Loucy (cell line): Measurements from ENCODE around the gene VPS13D.

ENCODE experiments used
- CTCF ChIP-seq: fragments of 200-600 bp; sonication (generic); conservative IDR thresholded peaks from 2 replicates; pipeline ENCODE4 v1.5.1; 2014; ENCODE audit warnings: mild to moderate bottlenecking, antibody characterized with exemption, low read length
- EZH2phosphoT487 ChIP-seq: fragments of 200-600 bp; IDR thresholded peaks from 2 replicates; pipeline ENCODE4 v1.6.1; 2018; ENCODE audit warnings: antibody characterized with exemption, mild to moderate bottlenecking, moderate library complexity, borderline replicate concordance

- TF ChIP-seq CTCF (no peak), EZH2phosphoT487 (no peak)
Observed at GRCh38 chr1:12524266-12524665, 294.4 kb downstream of the VPS13D start.
